Parathyroid adenoma (tissue), 2 donors: ENCODE results near the gene STMN3.

ENCODE experiments used
- H2AFZ ChIP-seq: fragments of 300-600 bp; sonication (generic); one replicate; pipeline ENCODE4 v1.7.0; 2017; ENCODE audit warnings: antibody characterized with exemption, mild to moderate bottlenecking
- H3K27ac ChIP-seq: fragments of 300-600 bp; sonication (generic); one replicate; pipeline ENCODE4 v1.7.0; 2017
- H3K27me3 ChIP-seq: fragments of 300-600 bp; sonication (generic); one replicate; pipeline ENCODE4 v1.7.0; 2017; ENCODE audit warnings: low read length; ENCODE audit not compliant: control insufficient read depth, insufficient read depth
- H3K36me3 ChIP-seq: fragments of 300-600 bp; sonication (generic); one replicate; pipeline ENCODE4 v1.7.0; 2017; ENCODE audit warnings: low read length; ENCODE audit not compliant: control insufficient read depth, insufficient read depth
- H3K4me1 ChIP-seq: fragments of 300-600 bp; sonication (generic); one replicate; pipeline ENCODE4 v1.7.0; 2017; ENCODE audit warnings: control low read depth
- H3K4me2 ChIP-seq: fragments of 300-600 bp; sonication (generic); one replicate; pipeline ENCODE4 v1.7.0; 2017; ENCODE audit warnings: low read length
- H3K4me3 ChIP-seq: fragments of 300-600 bp; sonication (generic); one replicate; pipeline ENCODE4 v1.7.0; 2017; ENCODE audit warnings: low read depth, low read length
- H3K79me2 ChIP-seq: fragments of 300-600 bp; sonication (generic); one replicate; pipeline ENCODE4 v1.7.0; 2017; ENCODE audit warnings: control low read depth
- H3K9ac ChIP-seq: fragments of 300-600 bp; sonication (generic); one replicate; pipeline ENCODE4 v1.7.0; 2017; ENCODE audit warnings: mild to moderate bottlenecking
- H3K9me3 ChIP-seq: fragments of 300-600 bp; sonication (generic); one replicate; pipeline ENCODE4 v1.7.0; 2017; ENCODE audit warnings: low read length; ENCODE audit not compliant: control insufficient read depth
- CTCF ChIP-seq: fragments of 300-600 bp; sonication (generic); IDR thresholded peaks from one replicate; pipeline ENCODE4 v1.7.0; 2017; ENCODE audit warnings: antibody characterized with exemption, mild to moderate bottlenecking
- donor health status: primary hyperparathyroidism.

The STMN3 gene

GRCh38 chr20:63619505-63619904 is 33.7 kb downstream of the STMN3 start:
- Histone ChIP-seq H3K36me3 (no peaks in the 10 kb centered on the region), H3K79me2 (peaks cover 15% of the 10 kb centered on the region), H3K9ac (no peak overlapping the region), H3K4me2 (no peak overlapping the region), H3K27me3 (no peaks in the 10 kb centered on the region), H3K27ac (no peak overlapping the region), H3K4me1 (no peaks in the 10 kb centered on the region), H3K4me3 (no peak overlapping the region), H3K9me3 (no peaks in the 10 kb centered on the region), H2AFZ (no peak overlapping the region)
- TF ChIP-seq CTCF = no peak

GRCh38 chr20:63619086-63619485 is 34.1 kb downstream of the STMN3 start:
- Histone ChIP-seq H3K9ac (no peak overlapping the region), H3K4me1 (no peaks in the 10 kb centered on the region), H3K4me3 (no peak overlapping the region), H3K79me2 (peaks cover 17% of the 10 kb centered on the region), H3K9me3 (no peaks in the 10 kb centered on the region), H3K36me3 (no peaks in the 10 kb centered on the region), H3K27me3 (no peaks in the 10 kb centered on the region), H3K4me2 (no peak overlapping the region), H3K27ac (no peak overlapping the region), H2AFZ (no peak overlapping the region)
- no peak for TF ChIP-seq CTCF

GRCh38 chr20:63618291-63618980 is 34.8 kb downstream of the STMN3 start:
- H3K4me3 ChIP-seq = no peak overlapping the region
- no peak for TF ChIP-seq CTCF
- H3K79me2 ChIP-seq = peaks cover 21% of the 10 kb centered on the region
- no peak overlapping the region for H3K4me2 ChIP-seq
- no peaks in the 10 kb centered on the region for H3K4me1 ChIP-seq
- no peaks in the 10 kb centered on the region for H3K36me3 ChIP-seq
- H3K9me3 ChIP-seq = no peaks in the 10 kb centered on the region
- H3K27me3 ChIP-seq = no peaks in the 10 kb centered on the region
- no peak overlapping the region for H3K9ac ChIP-seq
- H3K27ac ChIP-seq = no peak overlapping the region
- no peak overlapping the region for H2AFZ ChIP-seq

GRCh38 chr20:63617876-63618265 is 35.4 kb downstream of the STMN3 start:
- Histone ChIP-seq H3K9me3 (no peaks in the 10 kb centered on the region), H2AFZ (no peak overlapping the region), H3K4me2 (no peak overlapping the region), H3K36me3 (no peaks in the 10 kb centered on the region), H3K9ac (no peak overlapping the region), H3K27me3 (no peaks in the 10 kb centered on the region), H3K27ac (no peak overlapping the region), H3K79me2 (peaks cover 25% of the 10 kb centered on the region), H3K4me3 (no peak overlapping the region), H3K4me1 (no peaks in the 10 kb centered on the region)
- TF ChIP-seq CTCF = no peak
